NCI-H774 (cell line): ENCODE data around the gene GBP1.

ENCODE experiments used
- DNase-seq: peaks from one replicate; lab custom pipeline; 2025; lab: John Stamatoyannopoulos, UW

GBP1 gene

DNA sequence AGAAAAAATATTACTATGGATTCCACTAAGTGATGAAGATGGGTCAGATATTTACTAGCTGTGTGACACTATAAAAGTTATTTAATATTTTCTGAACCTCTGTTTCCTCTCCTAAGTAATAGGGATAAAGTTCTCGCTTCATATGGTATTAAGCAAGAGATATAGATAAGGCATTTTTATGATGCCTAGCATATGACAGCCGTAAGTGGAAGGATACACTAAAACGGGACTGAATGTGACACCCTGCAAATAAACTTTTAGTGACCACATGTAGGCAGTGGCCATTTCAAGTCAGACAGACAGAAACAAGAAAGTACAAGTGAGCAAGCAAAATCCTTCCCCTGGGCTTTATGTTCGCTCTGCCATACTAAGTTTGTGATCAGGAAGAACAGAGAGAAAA lies 56.5 kb downstream of the GBP1 start:
- DNase-seq: no peak

DNA sequence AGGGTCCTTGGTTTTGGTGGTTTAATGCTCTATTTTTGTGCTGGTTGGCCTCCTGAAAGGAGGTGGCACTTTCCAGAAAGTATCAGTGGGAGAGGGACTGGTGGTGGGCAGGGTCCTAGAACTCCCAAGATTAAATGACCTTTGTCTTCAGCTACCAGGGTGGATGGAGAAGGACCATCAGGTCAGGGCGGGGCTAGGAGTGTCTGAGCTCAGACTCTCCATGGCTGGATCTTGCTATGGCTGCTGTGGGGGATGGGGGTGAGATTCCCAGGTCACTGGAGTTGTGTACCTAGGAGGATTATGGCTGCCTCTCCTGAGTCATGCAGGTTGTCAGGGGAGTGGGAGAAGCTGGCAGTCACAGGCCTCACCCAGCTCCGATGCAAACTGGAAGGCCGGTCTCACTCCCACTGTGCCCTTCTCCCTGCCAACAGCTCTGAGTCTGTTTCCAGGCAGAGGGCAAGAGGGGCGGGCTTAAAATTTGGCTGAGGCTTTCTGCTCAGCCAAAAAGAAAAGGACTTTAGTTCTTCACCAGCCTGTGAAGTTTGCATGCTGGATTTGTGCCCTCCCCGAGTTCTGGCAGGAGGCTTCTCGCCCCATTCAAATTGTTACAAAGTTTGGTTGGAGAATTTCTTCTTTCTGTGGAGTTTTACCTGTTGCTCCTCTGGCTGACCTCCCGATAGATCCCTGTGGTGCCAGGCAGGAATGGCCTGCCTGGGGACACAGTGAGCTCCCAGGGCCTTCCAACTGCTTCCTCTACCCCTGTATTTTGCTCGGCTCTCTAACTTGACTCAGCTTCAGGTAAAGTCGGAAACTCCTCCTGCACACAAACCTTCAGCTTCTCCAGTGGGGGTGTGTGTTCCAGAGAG lies 59.5 kb downstream of the GBP1 start:
- no peak for DNase-seq
